Large intestine (tissue), 3 donors: ENCODE data around the gene LIN7B. TPM values are rescaled to one million over a fixed set of nuclear protein-coding genes. Genes with fewer than 3 reads are reported as not detected.

Experiments used
- DNase-seq, 2 donors: peaks; one replicate each; pipeline versions ENCODE4 v3.0.0 to v3.0.0-alpha.2; 2013
- H3K27ac ChIP-seq: one replicate; pipeline ENCODE4 v1.5.1; 2013; ENCODE audit warnings: low read length
- H3K27me3 ChIP-seq: 2 replicates; pipeline ENCODE4 v1.6.1; 2013; ENCODE audit warnings: low read length; ENCODE audit not compliant: control insufficient read depth, insufficient read depth
- H3K36me3 ChIP-seq: 2 replicates; pipeline ENCODE4 v1.6.1; 2013; ENCODE audit warnings: low read length; ENCODE audit not compliant: control insufficient read depth, insufficient read depth
- H3K4me1 ChIP-seq: one replicate; pipeline ENCODE4 v1.6.1; 2013; ENCODE audit warnings: low read length; ENCODE audit not compliant: control insufficient read depth, insufficient read depth
- H3K4me3 ChIP-seq: one replicate; pipeline ENCODE4 v1.5.1; 2013; ENCODE audit warnings: low read length
- H3K9me3 ChIP-seq: one replicate; pipeline ENCODE4 v1.6.1; 2013; ENCODE audit warnings: mild to moderate bottlenecking, low read depth, low read length, moderate library complexity; ENCODE audit not compliant: control insufficient read depth
- WGBS: methylation state at CpG from one replicate; pipeline ENCODE4 v1.1.5; 2013; ENCODE audit warnings: low lambda C conversion rate; ENCODE audit not compliant: insufficient coverage; 5-methylcytosine and 5-hydroxymethylcytosine counted together
- polyA plus RNA-seq: library from polyadenylated mRNA; unstranded; fragments of 120-200 nt; gene quantifications from one replicate; pipeline ENCODE4 v1.2.1, GENCODE V29; 2013

LIN7B gene
- polyA plus RNA-seq, 1 donor: 7.8 TPM

- Histone ChIP-seq H3K4me3 (no peak overlapping the region), H3K27me3 (peaks cover 70% of the 10 kb centered on the region), H3K27ac (no peak overlapping the region), H3K4me1 (peaks cover 27% of the 10 kb centered on the region), H3K36me3 (no peaks in the 10 kb centered on the region), H3K9me3 (peaks cover 13% of the 10 kb centered on the region)
- no peak for DNase-seq
- WGBS: 100% methylated on average over 2 of the region's 10 CpGs
Measured at GRCh38 chr19:49153167-49153809, 39.1 kb downstream of the LIN7B start.

GRCh38 chr19:49154279-49154678 is 40.1 kb downstream of the LIN7B start:
- H3K4me1 ChIP-seq: peaks cover 24% of the 10 kb centered on the region
- H3K4me3 ChIP-seq: no peak overlapping the region

GRCh38 chr19:49155005-49155819 is 41.0 kb downstream of the LIN7B start, which contains the start of gene HRC:
HRC (minus strand) TSS chr19:49155396; CDS start chr19:49155237, 159 bp downstream.
- peak in 1 of 2 donors; percentile 11 for DNase-seq
- Histone ChIP-seq H3K36me3 (no peaks in the 10 kb centered on the region), H3K27me3 (peaks cover 61% of the 10 kb centered on the region), H3K27ac (no peak within 1 kb of the TSS), H3K4me3 (no peak within 1 kb of the TSS), H3K9me3 (peaks cover 10% of the 10 kb centered on the region), H3K4me1 (peaks cover 19% of the 10 kb centered on the region)
- no CpG with 5 or more reads among the region's 19 CpGs for WGBS

More at GRCh38 chr19:49154279-49154678, 40.1 kb downstream of the LIN7B start:
- no peak for DNase-seq
- peaks cover 69% of the 10 kb centered on the region for H3K27me3 ChIP-seq
- no CpG with 5 or more reads among the region's 6 CpGs for WGBS
- H3K27ac ChIP-seq: no peak overlapping the region
- no peaks in the 10 kb centered on the region for H3K36me3 ChIP-seq
- peaks cover 10% of the 10 kb centered on the region for H3K9me3 ChIP-seq

GRCh38 chr19:49155820-49156346 is 41.7 kb downstream of the LIN7B start:
- no peak overlapping the region for H3K4me3 ChIP-seq
- H3K27ac ChIP-seq: no peak overlapping the region
- DNase-seq: peak in 1 of 2 donors; percentile 26
- no CpG with 5 or more reads among the region's 4 CpGs for WGBS
- H3K9me3 ChIP-seq: peaks cover 10% of the 10 kb centered on the region
- no peaks in the 10 kb centered on the region for H3K36me3 ChIP-seq
- H3K4me1 ChIP-seq: peaks cover 25% of the 10 kb centered on the region
- H3K27me3 ChIP-seq: peaks cover 54% of the 10 kb centered on the region

GRCh38 chr19:49157445-49158224 is 43.5 kb downstream of the LIN7B start, which contains the start of gene TRPM4:
TRPM4 (plus strand) TSS chr19:49157792; CDS start chr19:49157867, 75 bp downstream.
- DNase-seq: peak; percentile 80 to 90
- H3K27ac ChIP-seq: no peak within 1 kb of the TSS
- no CpG with 5 or more reads among the region's 41 CpGs for WGBS
- H3K9me3 ChIP-seq: peaks cover 4% of the 10 kb centered on the region
- H3K4me1 ChIP-seq: peaks cover 25% of the 10 kb centered on the region
- H3K27me3 ChIP-seq: peaks cover 47% of the 10 kb centered on the region
- no peaks in the 10 kb centered on the region for H3K36me3 ChIP-seq
- peak within 1 kb of the TSS; percentile 60 for H3K4me3 ChIP-seq

- Histone ChIP-seq H3K4me1 (peaks cover 26% of the 10 kb centered on the region), H3K4me3 (no peak overlapping the region), H3K27me3 (peaks cover 41% of the 10 kb centered on the region), H3K9me3 (peaks cover 1% of the 10 kb centered on the region), H3K27ac (no peak overlapping the region), H3K36me3 (no peaks in the 10 kb centered on the region)
- WGBS: no CpG with 5 or more reads among the region's 13 CpGs
- peak in 1 of 2 donors; percentile 66 for DNase-seq
Measured at GRCh38 chr19:49160450-49161189, 46.5 kb downstream of the LIN7B start.

- Histone ChIP-seq H3K27me3 (peaks cover 45% of the 10 kb centered on the region), H3K4me3 (no peak overlapping the region), H3K4me1 (peaks cover 27% of the 10 kb centered on the region), H3K27ac (no peak overlapping the region), H3K36me3 (no peaks in the 10 kb centered on the region), H3K9me3 (peaks cover 7% of the 10 kb centered on the region)
- no CpG with 5 or more reads among the region's 4 CpGs for WGBS
- no peak for DNase-seq
Measured at GRCh38 chr19:49161987-49162386, 47.8 kb downstream of the LIN7B start.

- peaks cover 40% of the 10 kb centered on the region for H3K27me3 ChIP-seq
- DNase-seq: no peak
- no peak overlapping the region for H3K4me3 ChIP-seq
- no peak overlapping the region for H3K27ac ChIP-seq
- no peaks in the 10 kb centered on the region for H3K36me3 ChIP-seq
- H3K9me3 ChIP-seq: peaks cover 7% of the 10 kb centered on the region
- peaks cover 10% of the 10 kb centered on the region for H3K4me1 ChIP-seq
- WGBS: 40% methylated on average over 2 of the region's 24 CpGs
Measured at GRCh38 chr19:49165111-49165750, 51.1 kb downstream of the LIN7B start.

GRCh38 chr19:49165865-49166301 is 51.7 kb downstream of the LIN7B start:
- H3K27me3 ChIP-seq: peaks cover 40% of the 10 kb centered on the region
- H3K9me3 ChIP-seq: peaks cover 7% of the 10 kb centered on the region
- no peak for DNase-seq
- H3K36me3 ChIP-seq: no peaks in the 10 kb centered on the region
- H3K4me1 ChIP-seq: peaks cover 5% of the 10 kb centered on the region
- H3K4me3 ChIP-seq: no peak overlapping the region
- H3K27ac ChIP-seq: no peak overlapping the region
- no CpG with 5 or more reads among the region's 30 CpGs for WGBS
